SW480 (cell line): ENCODE measurements around the gene A2ML1.
A peak's percentile ranks its signal among the peaks of the same experiment; 100 is the strongest.
"Not testable (repeated sequence)": the region's sequence is repeated elsewhere in the genome, so short reads cannot be mapped to it uniquely, and the experiment has no call there.

Experiments
- DNase-seq: peaks from one replicate; pipeline ENCODE4 v3.0.0-alpha.2; 2016; ENCODE audit warnings: low spot score

The A2ML1 gene

GRCh38 chr12:8855891-8856290, 33.5 kb downstream of the A2ML1 start:
- no peak for DNase-seq

- not testable (repeated sequence) for DNase-seq
These were observed 37.0 kb downstream of the A2ML1 start for GRCh38 chr12:8859448-8859847.

- DNase-seq, result peak; percentile 46
These were observed 37.9 kb downstream of the A2ML1 start for GRCh38 chr12:8860165-8860961.

- DNase-seq, result no peak
These were observed 44.0 kb downstream of the A2ML1 start for GRCh38 chr12:8866429-8866828.

- no peak for DNase-seq
These were observed 44.6 kb downstream of the A2ML1 start for GRCh38 chr12:8867009-8867408.

GRCh38 chr12:8867786-8868185, 45.4 kb downstream of the A2ML1 start:
- DNase-seq, result no peak

GRCh38 chr12:8870586-8870985, 48.2 kb downstream of the A2ML1 start:
- DNase-seq, result no peak

GRCh38 chr12:8871068-8871467, 48.6 kb downstream of the A2ML1 start:
- no peak for DNase-seq

- DNase-seq, result no peak
These were observed 54.5 kb downstream of the A2ML1 start for GRCh38 chr12:8876887-8877286.

- DNase-seq, result no peak
These were observed 64.3 kb downstream of the A2ML1 start for GRCh38 chr12:8886502-8887284.

GRCh38 chr12:8887285-8887715, 64.9 kb downstream of the A2ML1 start:
- no peak for DNase-seq

- peak; percentile 33 for DNase-seq
These were observed 68.1 kb downstream of the A2ML1 start for GRCh38 chr12:8890313-8891085.

- DNase-seq, result no peak
These were observed 69.6 kb downstream of the A2ML1 start for GRCh38 chr12:8891976-8892375.

- no peak for DNase-seq
These were observed 72.0 kb downstream of the A2ML1 start for GRCh38 chr12:8894378-8894777.

- no peak for DNase-seq
These were observed 72.6 kb downstream of the A2ML1 start for GRCh38 chr12:8894986-8895385.

GRCh38 chr12:8897081-8897480, 74.7 kb downstream of the A2ML1 start:
- no peak for DNase-seq

GRCh38 chr12:8899830-8900229, 77.4 kb downstream of the A2ML1 start:
- no peak for DNase-seq

GRCh38 chr12:8902703-8903102, 80.3 kb downstream of the A2ML1 start:
- DNase-seq, result not testable (repeated sequence)

GRCh38 chr12:8903646-8904045, 81.2 kb downstream of the A2ML1 start:
- DNase-seq, result no peak

GRCh38 chr12:8904665-8905064, 82.2 kb downstream of the A2ML1 start:
- DNase-seq, result no peak

GRCh38 chr12:8905546-8905945, 83.1 kb downstream of the A2ML1 start:
- no peak for DNase-seq
